ENCODE measurements around the gene SSNA1.

DNA sequence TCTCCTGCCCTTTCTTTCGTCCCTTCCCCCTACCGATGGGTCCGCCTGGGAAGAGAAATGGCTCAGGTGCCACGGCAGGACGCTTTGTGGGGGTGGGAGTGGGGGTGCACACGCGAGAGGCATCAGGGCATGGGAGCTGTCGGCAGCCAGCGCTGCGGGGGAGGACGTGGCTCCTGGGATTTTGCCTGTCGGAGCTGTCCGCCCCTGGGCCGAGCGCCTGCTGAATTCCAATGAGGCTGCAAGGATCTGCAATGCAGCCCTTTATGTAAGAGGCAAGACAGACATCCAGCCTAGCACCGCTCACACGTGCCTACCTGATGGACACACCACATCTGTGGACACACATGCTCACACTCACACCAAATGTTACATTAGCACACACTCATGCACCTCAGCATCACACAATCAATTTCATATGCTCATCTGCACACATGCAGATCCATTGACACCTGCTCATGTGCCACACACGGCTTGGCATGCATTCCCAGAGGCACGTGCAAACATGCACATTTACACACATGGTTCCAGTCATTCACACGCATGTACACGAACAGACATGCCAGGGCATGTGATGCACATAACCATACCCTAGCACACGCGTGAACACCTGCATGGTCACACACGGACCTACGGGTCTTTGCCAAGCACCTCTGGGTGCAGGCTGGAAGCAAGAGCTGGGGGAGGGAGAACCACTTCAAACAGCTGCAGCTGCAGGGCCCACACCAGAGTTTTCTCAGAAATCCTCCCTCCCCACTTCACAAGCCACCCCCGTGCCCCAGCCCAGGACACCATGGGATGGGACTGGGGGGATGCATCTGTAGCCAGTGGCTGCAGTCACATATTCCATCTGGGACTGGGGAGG, 48.1 kb upstream of the SSNA1 start:
- TF ChIP-seq, protein P1, sequence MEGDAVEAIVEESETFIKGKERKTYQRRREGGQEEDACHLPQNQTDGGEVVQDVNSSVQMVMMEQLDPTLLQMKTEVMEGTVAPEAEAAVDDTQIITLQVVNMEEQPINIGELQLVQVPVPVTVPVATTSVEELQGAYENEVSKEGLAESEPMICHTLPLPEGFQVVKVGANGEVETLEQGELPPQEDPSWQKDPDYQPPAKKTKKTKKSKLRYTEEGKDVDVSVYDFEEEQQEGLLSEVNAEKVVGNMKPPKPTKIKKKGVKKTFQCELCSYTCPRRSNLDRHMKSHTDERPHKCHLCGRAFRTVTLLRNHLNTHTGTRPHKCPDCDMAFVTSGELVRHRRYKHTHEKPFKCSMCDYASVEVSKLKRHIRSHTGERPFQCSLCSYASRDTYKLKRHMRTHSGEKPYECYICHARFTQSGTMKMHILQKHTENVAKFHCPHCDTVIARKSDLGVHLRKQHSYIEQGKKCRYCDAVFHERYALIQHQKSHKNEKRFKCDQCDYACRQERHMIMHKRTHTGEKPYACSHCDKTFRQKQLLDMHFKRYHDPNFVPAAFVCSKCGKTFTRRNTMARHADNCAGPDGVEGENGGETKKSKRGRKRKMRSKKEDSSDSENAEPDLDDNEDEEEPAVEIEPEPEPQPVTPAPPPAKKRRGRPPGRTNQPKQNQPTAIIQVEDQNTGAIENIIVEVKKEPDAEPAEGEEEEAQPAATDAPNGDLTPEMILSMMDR (IDR thresholded peaks at IDR 0.05), result no peak
- TF ChIP-seq ZFX (IDR thresholded peaks at IDR 0.05; ENCODE audit: borderline replicate concordance), result no peak
